DND-41 (cell line): ENCODE data around the gene PDGFRB.

Source experiments
- ATAC-seq: fragments of 200-7000 bp; cut with Tn5 transposase; 3 replicates; pipeline ENCODE4 v1.9.1; 2021; ENCODE audit warnings: low read depth; ENCODE audit not compliant: insufficient read depth
- DNase-seq: peaks from one replicate; pipeline ENCODE4 v3.0.0-alpha.2; 2020
- H2AFZ ChIP-seq: 2 replicates; pipeline ENCODE4 v1.6.0; 2012; ENCODE audit warnings: low read depth, low read length
- H3K27ac ChIP-seq: 2 replicates; pipeline ENCODE4 v1.5.1; 2012; ENCODE audit warnings: low read length, inconsistent platforms
- H3K27me3 ChIP-seq: fragments of 200-600 bp; sonication (generic); 2 replicates; pipeline ENCODE4 v1.6.0; 2012; ENCODE audit warnings: low read length, mild to moderate bottlenecking, inconsistent platforms; ENCODE audit not compliant: insufficient read depth, poor library complexity
- H3K36me3 ChIP-seq: 2 replicates; pipeline ENCODE4 v1.5.1; 2012; ENCODE audit warnings: low read length, inconsistent platforms; ENCODE audit not compliant: insufficient read depth
- H3K4me1 ChIP-seq: 2 replicates; pipeline ENCODE4 v1.5.1; 2012; ENCODE audit warnings: mild to moderate bottlenecking, low read length; ENCODE audit not compliant: insufficient read depth
- H3K4me2 ChIP-seq: 2 replicates; pipeline ENCODE4 v1.6.0; 2012; ENCODE audit warnings: mild to moderate bottlenecking, moderate library complexity, low read length, inconsistent platforms; ENCODE audit not compliant: insufficient read depth
- H3K4me3 ChIP-seq, 2 experiments: fragments of 200-600 bp in 1 of 2; shearing (Covaris generic) in 1 of 2; 2 replicates each; pipeline ENCODE4 v1.5.1; 2012 to 2016; ENCODE audit warnings: inconsistent platforms in 2 of 2, low read length in 2 of 2, mild to moderate bottlenecking in 2 of 2, low read depth in 1 of 2, moderate library complexity in 1 of 2
- H3K79me2 ChIP-seq: 2 replicates; pipeline ENCODE4 v1.6.0; 2012; ENCODE audit warnings: low read length, inconsistent platforms; ENCODE audit not compliant: insufficient read depth
- H3K9ac ChIP-seq: 2 replicates; pipeline ENCODE4 v1.6.0; 2012; ENCODE audit warnings: low read depth, mild to moderate bottlenecking, inconsistent platforms, low read length, moderate library complexity
- H3K9me3 ChIP-seq: 2 replicates; pipeline ENCODE4 v1.5.1; 2012; ENCODE audit warnings: low read length, moderate library complexity, mild to moderate bottlenecking, inconsistent platforms; ENCODE audit not compliant: insufficient read depth, severe bottlenecking
- H4K20me1 ChIP-seq: 2 replicates; pipeline ENCODE4 v1.6.0; 2012; ENCODE audit warnings: low read length; ENCODE audit not compliant: insufficient read depth
- EZH2 ChIP-seq: IDR thresholded peaks from 3 replicates; pipeline ENCODE4 v1.6.1; 2012; ENCODE audit warnings: borderline replicate concordance, low read depth, mild to moderate bottlenecking, moderate library complexity, low read length, inconsistent platforms; ENCODE audit not compliant: severe bottlenecking
- TF ChIP-seq, protein P1 (sequence below): IDR thresholded peaks from 2 replicates; pipeline ENCODE4 v1.5.1; 2012; ENCODE audit warnings: borderline replicate concordance, low read length, moderate library complexity, mild to moderate bottlenecking; ENCODE audit not compliant: poor library complexity, severe bottlenecking; ENCODE audit errors: extremely low read depth

The PDGFRB gene

DNA sequence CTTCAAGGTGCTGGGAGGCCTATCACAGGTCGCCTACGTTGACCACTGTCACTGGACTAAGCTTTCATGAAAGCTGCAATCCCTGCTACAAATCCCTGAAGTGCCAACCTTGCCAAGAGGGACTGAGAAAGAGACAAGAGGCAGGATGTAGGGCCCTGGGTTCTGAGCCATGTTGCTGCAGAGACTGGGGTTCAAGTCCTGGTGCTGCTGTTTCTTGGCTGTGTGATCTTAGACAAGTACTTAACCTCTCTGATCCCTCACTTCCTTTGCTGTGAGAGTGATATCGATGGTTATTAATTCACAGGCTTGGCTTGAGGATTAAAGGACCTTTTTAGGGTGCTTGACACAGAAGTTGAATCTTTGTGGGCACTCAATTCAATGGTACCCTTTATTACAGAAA lies 84.8 kb downstream of the PDGFRB start:
- Histone ChIP-seq H4K20me1 (no peaks in the 10 kb centered on the region), H3K27ac (no peak overlapping the region), H3K9ac (no peak overlapping the region), H3K27me3 (no peaks in the 10 kb centered on the region), H3K4me1 (no peaks in the 10 kb centered on the region), H3K4me2 (no peak overlapping the region), H2AFZ (no peak overlapping the region), H3K4me3 (no peak overlapping the region), H3K9me3 (no peaks in the 10 kb centered on the region), H3K79me2 (no peaks in the 10 kb centered on the region), H3K36me3 (no peaks in the 10 kb centered on the region)
- TF ChIP-seq EZH2: no peak
- TF ChIP-seq, protein P1, sequence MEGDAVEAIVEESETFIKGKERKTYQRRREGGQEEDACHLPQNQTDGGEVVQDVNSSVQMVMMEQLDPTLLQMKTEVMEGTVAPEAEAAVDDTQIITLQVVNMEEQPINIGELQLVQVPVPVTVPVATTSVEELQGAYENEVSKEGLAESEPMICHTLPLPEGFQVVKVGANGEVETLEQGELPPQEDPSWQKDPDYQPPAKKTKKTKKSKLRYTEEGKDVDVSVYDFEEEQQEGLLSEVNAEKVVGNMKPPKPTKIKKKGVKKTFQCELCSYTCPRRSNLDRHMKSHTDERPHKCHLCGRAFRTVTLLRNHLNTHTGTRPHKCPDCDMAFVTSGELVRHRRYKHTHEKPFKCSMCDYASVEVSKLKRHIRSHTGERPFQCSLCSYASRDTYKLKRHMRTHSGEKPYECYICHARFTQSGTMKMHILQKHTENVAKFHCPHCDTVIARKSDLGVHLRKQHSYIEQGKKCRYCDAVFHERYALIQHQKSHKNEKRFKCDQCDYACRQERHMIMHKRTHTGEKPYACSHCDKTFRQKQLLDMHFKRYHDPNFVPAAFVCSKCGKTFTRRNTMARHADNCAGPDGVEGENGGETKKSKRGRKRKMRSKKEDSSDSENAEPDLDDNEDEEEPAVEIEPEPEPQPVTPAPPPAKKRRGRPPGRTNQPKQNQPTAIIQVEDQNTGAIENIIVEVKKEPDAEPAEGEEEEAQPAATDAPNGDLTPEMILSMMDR: no peak
- no peak for ATAC-seq
- DNase-seq: no peak

DNA sequence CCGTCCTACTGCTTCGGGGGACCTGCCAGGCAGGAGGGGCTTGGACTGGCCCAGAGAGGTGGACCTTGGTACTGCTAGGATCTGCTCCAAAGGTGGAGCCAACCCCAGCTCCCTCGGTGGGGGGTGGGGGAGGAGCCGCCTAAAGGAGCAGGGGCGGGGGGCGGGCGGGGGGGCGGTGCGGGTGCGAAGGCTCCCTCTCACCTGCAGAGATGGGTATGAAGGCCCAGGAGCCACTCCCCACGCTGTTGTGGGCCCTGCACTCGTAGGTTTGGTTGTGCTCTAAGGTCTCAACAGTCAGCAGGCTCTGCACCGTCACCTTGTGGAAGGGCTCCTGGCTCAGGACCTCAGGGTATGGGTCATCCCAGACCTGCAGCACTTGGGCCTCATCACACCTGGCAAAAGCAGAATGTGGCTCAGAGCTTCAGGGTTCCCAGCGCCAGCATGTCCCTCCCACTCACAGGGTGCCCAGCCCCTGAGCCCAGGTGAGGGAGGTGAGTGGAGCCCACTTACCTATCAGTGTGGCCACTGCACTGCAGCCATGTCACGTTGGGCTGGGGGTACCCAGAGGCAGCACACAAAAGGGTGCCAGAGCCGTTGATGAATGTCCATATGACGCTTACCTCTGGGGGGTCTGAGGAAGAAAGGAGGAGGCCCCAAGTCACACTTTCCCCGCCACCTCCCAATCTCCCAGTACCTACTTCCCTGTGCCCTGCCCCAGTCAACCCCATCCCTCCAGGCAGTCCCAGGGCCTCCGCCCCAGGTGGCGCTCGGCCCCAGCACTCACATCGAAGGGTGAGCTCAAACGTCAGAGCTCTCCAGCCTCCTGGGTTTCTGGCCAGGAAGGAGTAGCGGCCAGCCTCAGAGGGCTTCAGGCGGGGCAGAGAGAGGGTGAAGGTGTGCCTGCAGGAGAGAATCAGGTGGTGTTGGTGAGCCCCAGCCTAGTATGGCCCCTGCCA lies 85.7 kb downstream of the PDGFRB start:
- no peak for DNase-seq
- H3K27me3 ChIP-seq: no peaks in the 10 kb centered on the region
- H3K9me3 ChIP-seq: no peaks in the 10 kb centered on the region
- no peak for ATAC-seq
- H3K4me2 ChIP-seq: no peak overlapping the region
- H3K4me1 ChIP-seq: no peaks in the 10 kb centered on the region
- H3K36me3 ChIP-seq: no peaks in the 10 kb centered on the region
- no peaks in the 10 kb centered on the region for H3K79me2 ChIP-seq
- H3K4me3 ChIP-seq: no peak overlapping the region
- no peak overlapping the region for H3K9ac ChIP-seq
- no peak overlapping the region for H2AFZ ChIP-seq
- TF ChIP-seq EZH2: no peak
- TF ChIP-seq, protein P1: no peak
- no peaks in the 10 kb centered on the region for H4K20me1 ChIP-seq
- H3K27ac ChIP-seq: no peak overlapping the region

- Histone ChIP-seq H4K20me1 (no peaks in the 10 kb centered on the region), H3K9ac (no peak overlapping the region), H3K4me3 (no peak overlapping the region), H3K27me3 (no peaks in the 10 kb centered on the region), H3K79me2 (no peaks in the 10 kb centered on the region), H3K4me1 (no peaks in the 10 kb centered on the region), H3K27ac (no peak overlapping the region), H2AFZ (no peak overlapping the region), H3K9me3 (no peaks in the 10 kb centered on the region), H3K4me2 (no peak overlapping the region), H3K36me3 (no peaks in the 10 kb centered on the region)
- DNase-seq (no peak), ATAC-seq (no peak)
- TF ChIP-seq EZH2: no peak
- TF ChIP-seq, protein P1: no peak
These were observed 86.5 kb downstream of the PDGFRB start for GRCh38 chr5:150068961-150069645.
